ENCODE data around the gene BPNT1.

BPNT1 gene

GRCh38 chr1:220129479-220130210, 40.1 kb upstream of the BPNT1 start:
- Histone ChIP-seq H3K9me2 (replicated peaks; ENCODE audit: insufficient read depth, low read length) (no peaks in the 10 kb centered on the region), H3F3A (ENCODE audit: insufficient read depth) (no peaks in the 10 kb centered on the region), H4K20me1 (ENCODE audit: low read depth, low read length) (no peaks in the 10 kb centered on the region), H3K9me3 (ENCODE audit: insufficient read depth, low read length) (no peaks in the 10 kb centered on the region), H2AFZ (ENCODE audit: low read depth, low read length, severe bottlenecking) (no peak overlapping the region), H3K36me3 (ENCODE audit: low read length) (peaks cover 32% of the 10 kb centered on the region), H3K27me3 (ENCODE audit: low read length) (no peaks in the 10 kb centered on the region), H3K79me2 (ENCODE audit: insufficient read depth, low read length) (no peaks in the 10 kb centered on the region), H3K27ac (ENCODE audit: low read depth, low read length) (no peak overlapping the region), H3K4me3 (ENCODE audit: insufficient read depth, low read length, poor library complexity, severe bottlenecking) (no peak overlapping the region), H3K9ac (ENCODE audit: low read length) (no peak overlapping the region), H3K4me2 (ENCODE audit: low read depth, low read length, poor library complexity, severe bottlenecking) (no peak overlapping the region)
- TF ChIP-seq EZH2phosphoT487 (conservative IDR thresholded peaks at IDR 0.05; ENCODE audit: low read length), result no peak
- TF ChIP-seq CTCF (IDR thresholded peaks at IDR 0.05; ENCODE audit: insufficient read depth, low read length, poor library complexity, severe bottlenecking), result no peak

DNA sequence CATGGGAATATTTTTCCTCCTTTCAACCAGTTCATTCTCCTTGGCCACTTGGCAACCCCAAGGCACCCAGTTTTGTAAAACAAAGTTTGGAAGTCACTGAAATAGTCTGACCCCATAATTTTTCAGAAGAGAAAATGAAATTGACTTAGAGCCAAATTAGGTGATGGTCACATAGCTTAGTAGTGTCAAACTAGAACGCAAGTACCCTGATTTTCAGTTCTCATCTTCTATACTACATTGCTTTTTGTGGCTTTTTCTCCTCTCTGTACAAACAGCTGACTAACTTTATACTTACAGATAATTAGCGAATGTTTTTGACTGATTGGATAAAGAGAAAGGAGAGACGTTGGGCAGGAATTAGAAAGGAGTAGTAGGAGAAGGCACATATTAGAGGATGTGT, 37.5 kb upstream of the BPNT1 start:
- H3K27ac ChIP-seq (ENCODE audit: low read depth, low read length), result no peak overlapping the region
- H3F3A ChIP-seq (ENCODE audit: insufficient read depth), result no peaks in the 10 kb centered on the region; the same call in 1 of the 2 replicates
- no peaks in the 10 kb centered on the region for H3K27me3 ChIP-seq (ENCODE audit: low read length)
- H3K4me2 ChIP-seq (ENCODE audit: low read depth, low read length, poor library complexity, severe bottlenecking), result no peak overlapping the region
- no peaks in the 10 kb centered on the region for H3K9me3 ChIP-seq (ENCODE audit: insufficient read depth, low read length)
- H3K36me3 ChIP-seq (ENCODE audit: low read length), result peaks cover 18% of the 10 kb centered on the region
- TF ChIP-seq EZH2phosphoT487 (conservative IDR thresholded peaks at IDR 0.05; ENCODE audit: low read length), result no peak
- TF ChIP-seq CTCF (IDR thresholded peaks at IDR 0.05; ENCODE audit: insufficient read depth, low read length, poor library complexity, severe bottlenecking), result no peak
- no peak overlapping the region for H3K9ac ChIP-seq (ENCODE audit: low read length)
- no peak overlapping the region for H2AFZ ChIP-seq (ENCODE audit: low read depth, low read length, severe bottlenecking)
- H3K9me2 ChIP-seq (replicated peaks; ENCODE audit: insufficient read depth, low read length), result no peaks in the 10 kb centered on the region
- H3K4me3 ChIP-seq (ENCODE audit: insufficient read depth, low read length, poor library complexity, severe bottlenecking), result no peak overlapping the region
- 0 out of 2 replicates have a peak, but pooled peaks cover 6% of the 10 kb centered on the region for H4K20me1 ChIP-seq (ENCODE audit: low read depth, low read length)
- no peaks in the 10 kb centered on the region; the same call in 1 of the 2 replicates for H3K79me2 ChIP-seq (ENCODE audit: insufficient read depth, low read length)

GRCh38 chr1:220124542-220124941, 35.0 kb upstream of the BPNT1 start:
- H4K20me1 ChIP-seq (ENCODE audit: low read depth, low read length), result 0 out of 2 replicates have a peak, but pooled peaks cover 6% of the 10 kb centered on the region
- H3K36me3 ChIP-seq (ENCODE audit: low read length), result peaks cover 16% of the 10 kb centered on the region
- no peaks in the 10 kb centered on the region; the same call in 1 of the 2 replicates for H3K79me2 ChIP-seq (ENCODE audit: insufficient read depth, low read length)
- H3K4me2 ChIP-seq (ENCODE audit: low read depth, low read length, poor library complexity, severe bottlenecking), result no peak overlapping the region
- no peak overlapping the region for H3K9ac ChIP-seq (ENCODE audit: low read length)
- no peaks in the 10 kb centered on the region for H3K9me3 ChIP-seq (ENCODE audit: insufficient read depth, low read length)
- H3K27ac ChIP-seq (ENCODE audit: low read depth, low read length), result no peak overlapping the region
- TF ChIP-seq EZH2phosphoT487 (conservative IDR thresholded peaks at IDR 0.05; ENCODE audit: low read length) (no peak), CTCF (IDR thresholded peaks at IDR 0.05; ENCODE audit: insufficient read depth, low read length, poor library complexity, severe bottlenecking) (no peak)
- no peak overlapping the region for H3K4me3 ChIP-seq (ENCODE audit: insufficient read depth, low read length, poor library complexity, severe bottlenecking)
- H2AFZ ChIP-seq (ENCODE audit: low read depth, low read length, severe bottlenecking), result no peak overlapping the region
- no peaks in the 10 kb centered on the region; the same call in 1 of the 2 replicates for H3F3A ChIP-seq (ENCODE audit: insufficient read depth)
- no peaks in the 10 kb centered on the region for H3K27me3 ChIP-seq (ENCODE audit: low read length)
- no peaks in the 10 kb centered on the region for H3K9me2 ChIP-seq (replicated peaks; ENCODE audit: insufficient read depth, low read length)

Measured in SU-DHL-6 (cell line).